ENCODE measurements around the gene SOX30. TPM values are rescaled to one million over a fixed set of nuclear protein-coding genes. Genes with fewer than 3 reads are reported as not detected.

The SOX30 gene
- total RNA-seq = 0.71 TPM in 1 of 2 replicates, not detected in the other

DNA sequence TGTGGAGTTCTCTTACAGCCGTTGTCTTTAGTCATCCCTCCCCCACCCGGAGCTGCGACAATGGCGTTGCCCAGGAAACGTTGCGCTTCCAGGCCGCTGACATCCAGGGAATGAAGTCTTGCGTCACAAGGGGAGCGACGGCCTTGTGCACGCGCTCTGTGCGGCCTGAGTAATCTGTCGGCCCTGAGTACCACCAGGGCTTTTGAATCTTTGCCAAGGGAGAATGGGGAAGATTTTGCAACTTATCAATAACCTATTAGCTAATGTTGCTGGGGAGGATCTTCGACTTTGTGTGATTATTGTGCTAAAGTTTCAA, at the start of gene SOX30:
TSS of gene SOX30 (minus strand) at position 62 of the 316 bp plus-strand sequence. CDS start 360 bp downstream, outside the sequence.

DNA sequence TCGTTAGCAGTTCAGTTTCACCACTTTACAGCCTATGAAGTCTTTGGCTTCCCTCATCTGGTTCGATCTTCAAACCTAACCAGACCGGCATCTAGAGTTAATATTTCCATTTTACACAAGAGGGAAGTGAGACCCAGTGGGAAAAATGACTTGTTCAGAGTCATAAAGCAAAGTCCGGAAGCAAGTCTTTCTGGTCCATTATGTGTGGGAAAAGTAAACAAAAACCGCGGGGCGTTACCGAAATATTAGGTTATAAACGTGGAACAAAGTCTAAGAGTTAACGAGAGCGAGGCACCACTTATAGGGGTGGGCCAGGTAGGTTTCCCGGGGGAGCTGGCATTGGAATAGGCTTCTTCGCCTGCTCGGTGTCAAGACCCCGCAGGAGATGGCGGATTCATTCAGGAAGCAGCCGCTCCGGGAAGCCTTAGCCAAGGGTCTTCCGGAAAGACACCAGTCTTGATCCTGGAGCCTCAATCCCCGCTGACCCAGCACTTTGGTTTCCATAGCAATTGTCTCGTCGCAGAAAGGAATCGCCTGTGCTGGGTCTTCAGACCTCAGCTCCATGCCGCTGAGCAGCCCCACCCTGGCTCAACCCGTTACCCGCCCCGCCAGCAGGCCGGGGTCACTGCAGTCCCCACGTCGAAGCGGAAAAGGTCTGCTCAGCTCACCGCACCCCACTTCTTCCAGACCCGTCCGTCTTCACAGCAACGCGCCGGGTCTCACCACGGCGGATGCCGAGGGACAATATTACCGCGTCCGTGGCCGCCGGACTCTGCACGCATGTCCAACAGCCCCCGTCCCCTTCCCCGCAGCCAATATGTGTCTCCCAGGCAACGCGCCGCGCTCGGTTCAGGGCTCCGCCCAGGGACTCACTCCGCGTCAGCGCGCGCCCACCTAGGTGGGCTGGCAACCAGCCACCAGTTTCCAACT, 18.7 kb upstream of the SOX30 start, which contains the start of gene C5orf52:
TSS of gene C5orf52 (plus strand) at position 872 of the 930 bp plus-strand sequence. CDS start 82 bp downstream, outside the sequence.

Other genes with a start within 250 kb of the SOX30 start
- under 0.01 TPM in 1 of 2 replicates, not detected in the other for gene NIPAL4, start 192.2 kb downstream of the SOX30 start, total RNA-seq
- 60.0 and 69.5 TPM in 2 replicates for gene ADAM19, start 76.7 kb downstream of the SOX30 start, total RNA-seq
- gene C5orf52, start 19.1 kb upstream of the SOX30 start, total RNA-seq = not detected in 2 replicates
- 15.0 and 19.7 TPM in 2 replicates for gene THG1L, start 79.0 kb upstream of the SOX30 start, total RNA-seq
- gene LSM11, start 91.3 kb upstream of the SOX30 start, total RNA-seq = 1.7 and 2.1 TPM in 2 replicates
- gene CLINT1, start 206.7 kb upstream of the SOX30 start, total RNA-seq = 79.6 and 97.7 TPM in 2 replicates

Data from myometrial cell (primary cell).